Mammary epithelial cell (primary cell): ENCODE measurements around the gene RAB23.

Source experiments
- EZH2 ChIP-seq: IDR thresholded peaks from 2 replicates; pipeline ENCODE4 v1.6.1; 2012; ENCODE audit warnings: low read length, inconsistent platforms, borderline replicate concordance
- TF ChIP-seq, protein P1 (sequence below), 2 donors: IDR thresholded peaks in 1 of 2; conservative IDR thresholded peaks in 1 of 2; 2 replicates each; pipeline ENCODE4 v1.5.1; 2011 to 2012; ENCODE audit warnings: inconsistent platforms in 2 of 2, low read length in 2 of 2, mild to moderate bottlenecking in 2 of 2, control low read depth in 1 of 2, low read depth in 1 of 2; ENCODE audit not compliant: insufficient read depth in 1 of 2; ENCODE audit errors: extremely low read depth in 1 of 2

DNA sequence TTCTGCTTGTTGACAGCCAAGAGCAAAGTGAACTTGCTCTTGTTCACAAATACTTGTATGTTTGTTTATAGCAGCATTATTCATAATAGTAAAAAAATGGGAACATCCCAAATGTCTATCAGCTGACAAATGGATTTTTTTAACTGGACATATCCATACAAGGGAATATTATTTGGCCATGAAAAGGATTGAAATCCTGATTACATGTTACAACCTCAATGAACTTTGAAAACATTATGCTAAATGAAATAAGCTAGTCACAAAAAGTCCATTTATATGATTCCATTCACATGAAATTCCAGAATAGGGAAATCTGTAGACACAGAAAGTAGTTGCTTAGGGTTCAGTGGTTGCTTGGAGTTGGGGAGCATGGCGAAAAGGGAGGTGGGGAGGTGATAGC is 78.4 kb downstream of the RAB23 start:
- TF ChIP-seq EZH2, result no peak
- TF ChIP-seq, protein P1, sequence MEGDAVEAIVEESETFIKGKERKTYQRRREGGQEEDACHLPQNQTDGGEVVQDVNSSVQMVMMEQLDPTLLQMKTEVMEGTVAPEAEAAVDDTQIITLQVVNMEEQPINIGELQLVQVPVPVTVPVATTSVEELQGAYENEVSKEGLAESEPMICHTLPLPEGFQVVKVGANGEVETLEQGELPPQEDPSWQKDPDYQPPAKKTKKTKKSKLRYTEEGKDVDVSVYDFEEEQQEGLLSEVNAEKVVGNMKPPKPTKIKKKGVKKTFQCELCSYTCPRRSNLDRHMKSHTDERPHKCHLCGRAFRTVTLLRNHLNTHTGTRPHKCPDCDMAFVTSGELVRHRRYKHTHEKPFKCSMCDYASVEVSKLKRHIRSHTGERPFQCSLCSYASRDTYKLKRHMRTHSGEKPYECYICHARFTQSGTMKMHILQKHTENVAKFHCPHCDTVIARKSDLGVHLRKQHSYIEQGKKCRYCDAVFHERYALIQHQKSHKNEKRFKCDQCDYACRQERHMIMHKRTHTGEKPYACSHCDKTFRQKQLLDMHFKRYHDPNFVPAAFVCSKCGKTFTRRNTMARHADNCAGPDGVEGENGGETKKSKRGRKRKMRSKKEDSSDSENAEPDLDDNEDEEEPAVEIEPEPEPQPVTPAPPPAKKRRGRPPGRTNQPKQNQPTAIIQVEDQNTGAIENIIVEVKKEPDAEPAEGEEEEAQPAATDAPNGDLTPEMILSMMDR (conservative IDR thresholded peaks at IDR 0.05 in 1 of 2, IDR thresholded peaks at IDR 0.05 in 1 of 2; ENCODE audit: extremely low read depth in 1 of 2, insufficient read depth in 1 of 2, low read depth in 1 of 2, low read length in 2 of 2), result no peak
